Adrenal gland (tissue), 12 donors: ENCODE measurements around the gene KLHDC4. TPM values are rescaled to one million over a fixed set of nuclear protein-coding genes. Genes with fewer than 3 reads are reported as not detected.

ENCODE experiments used
- DNase-seq, 7 donors: peaks; one replicate each; pipeline ENCODE4 v3.0.0-alpha.2; 2019 to 2020
- H3K27ac ChIP-seq, 5 donors: fragments of 200-600 bp; sonication (generic) in 4 of 5; 1 replicate in 3 of 5; 2 replicates in 2 of 5; pipeline versions ENCODE4 v1.5.1 to v1.8.0; 2016 to 2020; ENCODE audit warnings: mild to moderate bottlenecking in 1 of 5
- H3K27me3 ChIP-seq: fragments of 200-600 bp; 2 replicates; pipeline ENCODE4 v1.8.0; 2021
- H3K36me3 ChIP-seq, 2 donors: fragments of 200-600 bp; replicated peaks in 1 of 2; 1 replicate in 1 of 2; 2 replicates in 1 of 2; pipeline versions ENCODE4 v1.5.1 to v1.8.0; 2018 to 2022
- H3K4me1 ChIP-seq, 2 donors: fragments of 200-600 bp; replicated peaks in 1 of 2; 1 replicate in 1 of 2; 2 replicates in 1 of 2; pipeline versions ENCODE4 v1.5.1 to v1.8.0; 2018 to 2021
- H3K4me3 ChIP-seq, 4 donors: fragments of 200-600 bp; sonication (generic) in 3 of 4; one replicate each; pipeline ENCODE4 v1.5.1; 2016 to 2018
- H3K9me3 ChIP-seq, 3 donors: fragments of 200-600 bp; sonication (generic) in 1 of 3; replicated peaks in 1 of 3; 1 replicate in 2 of 3; 2 replicates in 1 of 3; pipeline versions ENCODE4 v1.5.1 to v1.8.0; 2016 to 2021
- CTCF ChIP-seq, 6 experiments: fragments of 450-650 bp in 4 of 6; fragments of 200-600 bp in 2 of 6; sonication (generic) in 1 of 6; IDR thresholded peaks; 1 replicate in 5 of 6; 2 replicates in 1 of 6; pipeline versions ENCODE4 v1.5.1 to v1.8.0; 2016 to 2021; ENCODE audit warnings: antibody characterized with exemption in 6 of 6, mild to moderate bottlenecking in 2 of 6, moderate library complexity in 1 of 6
- POLR2A ChIP-seq, 2 donors: fragments of 450-650 bp; IDR thresholded peaks; one replicate each; pipeline ENCODE4 v1.6.1; 2017; ENCODE audit warnings: antibody characterized with exemption in 2 of 2, mild to moderate bottlenecking in 2 of 2, moderate library complexity in 1 of 2
- WGBS, 4 donors: extraction: QIAGEN DNeasy Blood & Tissue Kit in 2 of 4; methylation state at CpG; one replicate each; pipeline versions ENCODE4 v1.1.5 to v1.1.7; 2013 to 2017; 5-methylcytosine and 5-hydroxymethylcytosine counted together
- intact Hi-C, 2 donors: fragments of 100-400 bp; cut with DNase I; formaldehyde crosslinking; loops; one replicate each; pipeline versions ENCODE4 v1.14.1 to v1.15.0; 2022 to 2023
- polyA plus RNA-seq, 3 donors: library from polyadenylated mRNA; stranded (reverse); fragments of 200-250 nt in 2 of 3; fragments of 350-450 nt in 1 of 3; fragmentation: Illumina TruSeq in 1 of 3; extraction: RNeasy Lipid Tissue Mini Kit (QIAGEN cat#74804) in 1 of 3; gene quantifications; one replicate each; pipeline ENCODE4 v1.2.3, GENCODE V29; 2013 to 2014
- total RNA-seq, 9 donors: library from RNA; depleted of rRNA in 4 of 9; stranded (reverse); fragments of >200 nt in 4 of 9; fragments of 120-200 nt in 1 of 9; fragmentation: NEBNext Ultra II Directional in 1 of 9; extraction: Animal tissue kit (Norgen Biotek cat#: 25700) in 1 of 9; gene quantifications; one replicate each; pipeline versions ENCODE4 v1.1.0 to v1.2.4, GENCODE V29; 2013 to 2023
- donor health status: healthy with polysubstance abuse.
- donor health status: Bipolar disorder and iron deficiency.
- donor health status: DM: yes; HTN: yes; CAD: no.
- donor health status: DM: no; HTN: no; CAD: no.
- donor health status: DM: no; HTN: no; CAD: no.
- donor health status: DM: yes; HTN: yes; CAD: no.

KLHDC4 gene
- total and polyA plus RNA-seq, 12 donors = 15.4 to 94.0 (median 26.4) TPM

- Histone ChIP-seq H3K9me3 (no peaks in the 10 kb centered on the region), H3K4me1 (no peaks in the 10 kb centered on the region), H3K27ac (no peak overlapping the region), H3K4me3 (no peak overlapping the region), H3K27me3 (no peaks in the 10 kb centered on the region), H3K36me3 (no peaks in the 10 kb centered on the region)
- intact Hi-C loops = no loop called here
- 88 to 95% (median 95%) methylated on average over 5 to 12 of the region's 12 CpGs for whole genome bisulfite sequencing, 4 donors
- TF ChIP-seq CTCF (IDR thresholded peaks at IDR 0.05) (no peak), POLR2A (IDR thresholded peaks at IDR 0.05) (no peak)
- DNase-seq = no peak
These were observed 70.3 kb downstream of the KLHDC4 start for GRCh38 chr16:87695534-87695933.

- Histone ChIP-seq H3K27ac (no peak overlapping the region), H3K4me1 (no peaks in the 10 kb centered on the region), H3K36me3 (no peaks in the 10 kb centered on the region), H3K4me3 (no peak overlapping the region), H3K9me3 (no peaks in the 10 kb centered on the region), H3K27me3 (no peaks in the 10 kb centered on the region)
- no peak for DNase-seq
- intact Hi-C loops = no loop called here
- no peak for TF ChIP-seq POLR2A (IDR thresholded peaks at IDR 0.05)
- no peak for TF ChIP-seq CTCF (IDR thresholded peaks at IDR 0.05)
- WGBS, 4 donors = 88 to 92% (median 92%) methylated on average over 10 to 20 of the region's 20 CpGs
These were observed 71.2 kb downstream of the KLHDC4 start for GRCh38 chr16:87694441-87695125.

GRCh38 chr16:87693827-87694226 is 72.0 kb downstream of the KLHDC4 start:
- no peaks in the 10 kb centered on the region for H3K4me1 ChIP-seq
- no peak for TF ChIP-seq POLR2A (IDR thresholded peaks at IDR 0.05)
- TF ChIP-seq CTCF (IDR thresholded peaks at IDR 0.05) = no peak
- DNase-seq = no peak
- intact Hi-C loops = no loop called here
- no peaks in the 10 kb centered on the region for H3K36me3 ChIP-seq
- H3K4me3 ChIP-seq = no peak overlapping the region
- H3K9me3 ChIP-seq = no peaks in the 10 kb centered on the region
- H3K27me3 ChIP-seq = no peaks in the 10 kb centered on the region
- no peak overlapping the region for H3K27ac ChIP-seq
- WGBS, 4 donors = 91 to 93% (median 92%) methylated on average over 7 to 16 of the region's 16 CpGs

GRCh38 chr16:87692756-87693155 is 73.0 kb downstream of the KLHDC4 start:
- H3K36me3 ChIP-seq = no peaks in the 10 kb centered on the region
- H3K9me3 ChIP-seq = no peaks in the 10 kb centered on the region
- WGBS, 4 donors = 81 to 85% (median 81%) methylated on average over 8 to 12 of the region's 12 CpGs
- intact Hi-C loops = no loop called here
- H3K4me3 ChIP-seq = no peak overlapping the region
- H3K4me1 ChIP-seq = no peaks in the 10 kb centered on the region
- no peak for DNase-seq
- H3K27me3 ChIP-seq = no peaks in the 10 kb centered on the region
- TF ChIP-seq CTCF (IDR thresholded peaks at IDR 0.05) (no peak), POLR2A (IDR thresholded peaks at IDR 0.05) (no peak)
- no peak overlapping the region for H3K27ac ChIP-seq
